Cardiac muscle cell (in vitro differentiated cells and primary cell): ENCODE measurements around the gene HRK. TPM values are rescaled to one million over a fixed set of nuclear protein-coding genes. Genes with fewer than 3 reads are reported as not detected.
A peak's percentile ranks its signal among the peaks of the same experiment; 100 is the strongest.

Source experiments
- DNase-seq, 2 donors: peaks; one replicate each; pipeline versions ENCODE4 v3.0.0 to v3.0.0-alpha.2; 2010 to 2017; ENCODE audit warnings: low read depth in 1 of 2, low spot score in 1 of 2
- H3K27ac ChIP-seq: fragments of 200-600 bp; sonication (generic); 2 replicates; pipeline ENCODE4 v1.5.1; 2016
- H3K27me3 ChIP-seq: fragments of 200-600 bp; sonication (generic); 2 replicates; pipeline ENCODE4 v1.6.0; 2016; ENCODE audit warnings: control low read depth
- H3K36me3 ChIP-seq: fragments of 200-600 bp; sonication (generic); 2 replicates; pipeline ENCODE4 v1.5.1; 2016; ENCODE audit warnings: control low read depth
- H3K4me1 ChIP-seq: fragments of 200-600 bp; sonication (generic); 2 replicates; pipeline ENCODE4 v1.8.1; 2017; ENCODE audit warnings: low read depth, mild to moderate bottlenecking, mixed run types
- H3K4me3 ChIP-seq: fragments of 200-600 bp; sonication (generic); 2 replicates; pipeline ENCODE4 v1.5.1; 2016; ENCODE audit warnings: mild to moderate bottlenecking
- H3K9me3 ChIP-seq: fragments of 200-600 bp; sonication (generic); 2 replicates; pipeline ENCODE4 v1.5.1; 2017; ENCODE audit warnings: low read depth, mild to moderate bottlenecking, control low read depth
- CTCF ChIP-seq: IDR thresholded peaks from 2 replicates; pipeline ENCODE4 v1.5.1; 2012; ENCODE audit warnings: low read depth, mild to moderate bottlenecking, low read length
- polyA plus RNA-seq: library from polyadenylated mRNA; unstranded; fragments of >200 nt; fragmentation: Nextera tagmentation; extraction: Ambion mirVana; gene quantifications from 2 replicates; pipeline ENCODE4 v1.2.1, GENCODE V29; 2016
- total RNA-seq: library from RNA; depleted of rRNA; stranded (reverse); fragments of >200 nt; gene quantifications from 2 replicates; pipeline ENCODE4 v1.2.3, GENCODE V29; 2016

Gene HRK
- total and polyA plus RNA-seq, 2 experiments from 2014 or later = 0.06 TPM; not detected in 1

GRCh38 chr12:116924558-116925453, 43.6 kb upstream of the HRK start:
- Histone ChIP-seq H3K27ac (no peak overlapping the region), H3K27me3 (no peaks in the 10 kb centered on the region), H3K4me3 (no peak overlapping the region), H3K9me3 (no peaks in the 10 kb centered on the region), H3K36me3 (no peaks in the 10 kb centered on the region), H3K4me1 (no peaks in the 10 kb centered on the region)
- peak in 1 of 2 donors; percentile 57 for DNase-seq
- TF ChIP-seq CTCF = no peak

- no peaks in the 10 kb centered on the region for H3K4me1 ChIP-seq
- TF ChIP-seq CTCF = no peak
- H3K27me3 ChIP-seq = no peaks in the 10 kb centered on the region
- DNase-seq = no peak
- no peaks in the 10 kb centered on the region for H3K36me3 ChIP-seq
- no peak overlapping the region for H3K27ac ChIP-seq
- no peaks in the 10 kb centered on the region for H3K9me3 ChIP-seq
- no peak overlapping the region for H3K4me3 ChIP-seq
These were observed 41.1 kb upstream of the HRK start for GRCh38 chr12:116922194-116922897.

GRCh38 chr12:116920939-116921338, 39.7 kb upstream of the HRK start:
- TF ChIP-seq CTCF = no peak
- no peak for DNase-seq
- H3K4me3 ChIP-seq = no peak overlapping the region
- peaks cover 8% of the 10 kb centered on the region for H3K4me1 ChIP-seq
- H3K9me3 ChIP-seq = no peaks in the 10 kb centered on the region
- H3K27me3 ChIP-seq = no peaks in the 10 kb centered on the region
- no peak overlapping the region for H3K27ac ChIP-seq
- no peaks in the 10 kb centered on the region for H3K36me3 ChIP-seq

GRCh38 chr12:116919706-116920485, 38.7 kb upstream of the HRK start:
- DNase-seq = no peak
- no peaks in the 10 kb centered on the region for H3K36me3 ChIP-seq
- H3K27ac ChIP-seq = no peak overlapping the region
- peaks cover 9% of the 10 kb centered on the region for H3K4me1 ChIP-seq
- no peak overlapping the region for H3K4me3 ChIP-seq
- H3K27me3 ChIP-seq = no peaks in the 10 kb centered on the region
- no peaks in the 10 kb centered on the region for H3K9me3 ChIP-seq
- no peak for TF ChIP-seq CTCF

GRCh38 chr12:116919247-116919661, 38.0 kb upstream of the HRK start:
- no peaks in the 10 kb centered on the region for H3K27me3 ChIP-seq
- H3K4me3 ChIP-seq = no peak overlapping the region
- H3K9me3 ChIP-seq = no peaks in the 10 kb centered on the region
- peaks cover 9% of the 10 kb centered on the region for H3K4me1 ChIP-seq
- no peak for DNase-seq
- H3K27ac ChIP-seq = no peak overlapping the region
- no peaks in the 10 kb centered on the region for H3K36me3 ChIP-seq
- TF ChIP-seq CTCF = no peak
